Fibroblast of villous mesenchyme (primary cell): ENCODE data around the gene UBE2K. TPM values are rescaled to one million over a fixed set of nuclear protein-coding genes. Genes with fewer than 3 reads are reported as not detected.
A peak's percentile ranks its signal among the peaks of the same experiment; 100 is the strongest.
"Not testable (repeated sequence)": the region's sequence is repeated elsewhere in the genome, so short reads cannot be mapped to it uniquely, and the experiment has no call there.

ENCODE experiments used
- DNase-seq: peaks from one replicate; pipeline ENCODE4 v3.0.0-alpha.2; 2010; ENCODE audit warnings: low read depth
- H3K4me3 ChIP-seq: 2 replicates; pipeline ENCODE4 v1.5.1; 2011; ENCODE audit warnings: low read depth, mild to moderate bottlenecking, low read length
- total RNA-seq: library from RNA; depleted of rRNA; stranded (reverse); fragments of >200 nt; gene quantifications from 2 replicates; pipeline ENCODE4 v1.2.3, GENCODE V29; 2012
- TF ChIP-seq, protein P1 (sequence below): IDR thresholded peaks from 2 replicates; pipeline ENCODE4 v1.5.1; 2012; ENCODE audit warnings: low read depth, mild to moderate bottlenecking, low read length; ENCODE audit not compliant: insufficient read depth

The UBE2K gene
- total RNA-seq, 1 donor: 19.0 TPM

DNA sequence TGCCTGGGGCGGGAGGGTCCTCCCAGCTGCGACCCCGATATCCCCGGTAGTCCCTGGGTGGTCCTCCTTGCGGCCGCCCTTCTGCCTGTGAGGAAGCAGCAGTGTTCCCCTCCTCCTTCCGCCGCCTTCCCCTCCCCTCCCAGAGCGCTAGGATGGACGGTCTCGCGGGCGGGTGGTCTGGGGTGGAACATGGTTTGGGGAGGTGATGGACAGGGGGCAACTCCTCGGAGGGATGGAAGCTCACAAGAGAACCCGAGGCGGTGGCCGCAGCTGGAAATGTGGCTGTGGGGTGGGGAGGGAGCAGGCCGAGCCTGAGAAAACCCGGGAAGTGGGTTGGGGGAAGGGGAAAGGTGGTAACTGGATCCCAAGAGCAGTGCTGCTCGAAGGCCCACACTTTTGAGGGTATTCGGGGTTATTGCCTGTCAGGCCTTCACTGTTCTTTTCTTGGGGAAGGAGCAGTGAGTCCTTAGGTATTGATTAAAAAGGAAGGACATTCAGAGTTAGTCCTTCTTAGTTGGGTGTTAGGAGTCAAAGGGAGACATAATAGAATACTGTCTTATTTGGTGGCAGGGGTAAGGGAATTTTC lies 581 bp downstream of the UBE2K start:
- TF ChIP-seq, protein P1, sequence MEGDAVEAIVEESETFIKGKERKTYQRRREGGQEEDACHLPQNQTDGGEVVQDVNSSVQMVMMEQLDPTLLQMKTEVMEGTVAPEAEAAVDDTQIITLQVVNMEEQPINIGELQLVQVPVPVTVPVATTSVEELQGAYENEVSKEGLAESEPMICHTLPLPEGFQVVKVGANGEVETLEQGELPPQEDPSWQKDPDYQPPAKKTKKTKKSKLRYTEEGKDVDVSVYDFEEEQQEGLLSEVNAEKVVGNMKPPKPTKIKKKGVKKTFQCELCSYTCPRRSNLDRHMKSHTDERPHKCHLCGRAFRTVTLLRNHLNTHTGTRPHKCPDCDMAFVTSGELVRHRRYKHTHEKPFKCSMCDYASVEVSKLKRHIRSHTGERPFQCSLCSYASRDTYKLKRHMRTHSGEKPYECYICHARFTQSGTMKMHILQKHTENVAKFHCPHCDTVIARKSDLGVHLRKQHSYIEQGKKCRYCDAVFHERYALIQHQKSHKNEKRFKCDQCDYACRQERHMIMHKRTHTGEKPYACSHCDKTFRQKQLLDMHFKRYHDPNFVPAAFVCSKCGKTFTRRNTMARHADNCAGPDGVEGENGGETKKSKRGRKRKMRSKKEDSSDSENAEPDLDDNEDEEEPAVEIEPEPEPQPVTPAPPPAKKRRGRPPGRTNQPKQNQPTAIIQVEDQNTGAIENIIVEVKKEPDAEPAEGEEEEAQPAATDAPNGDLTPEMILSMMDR: no peak
- peak; percentile 48 for DNase-seq
- H3K4me3 ChIP-seq: peak overlapping the region; percentile 96

DNA sequence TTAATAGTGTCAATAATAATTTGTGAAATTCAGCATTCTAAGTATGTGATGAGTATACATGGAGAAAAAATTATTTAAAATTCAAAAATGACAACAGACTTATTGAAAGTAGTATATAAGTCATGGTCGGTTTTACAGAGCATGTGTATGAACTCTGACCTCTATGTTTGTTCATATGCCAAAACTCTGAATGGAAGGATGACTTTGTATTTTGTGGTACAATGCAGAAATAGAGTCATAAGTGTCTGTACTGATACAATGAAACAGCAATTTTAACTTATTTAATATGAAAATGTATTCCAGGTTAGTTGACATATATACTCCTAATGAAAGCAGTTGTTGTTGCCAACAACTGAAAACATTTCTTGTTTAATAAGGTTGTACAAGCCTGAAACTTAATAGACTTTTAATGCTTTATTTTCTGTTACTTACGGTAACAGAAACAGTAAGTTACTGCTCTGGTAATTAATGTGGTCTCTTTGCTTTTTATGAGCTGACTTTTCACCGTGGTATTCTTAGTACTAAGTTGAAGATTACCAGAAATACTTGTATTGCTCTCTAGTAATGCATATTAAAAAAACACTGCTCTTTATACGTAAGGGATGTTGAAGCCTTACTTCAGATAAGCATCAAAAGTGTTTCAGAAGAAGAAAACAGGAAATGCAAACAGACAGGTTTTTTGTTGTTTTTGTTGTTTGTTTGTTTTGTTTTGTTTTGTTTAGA lies 1.9 kb downstream of the UBE2K start:
- peak; percentile 53 for DNase-seq
- TF ChIP-seq, protein P1: no peak
- H3K4me3 ChIP-seq: peak overlapping the region; percentile 96

DNA sequence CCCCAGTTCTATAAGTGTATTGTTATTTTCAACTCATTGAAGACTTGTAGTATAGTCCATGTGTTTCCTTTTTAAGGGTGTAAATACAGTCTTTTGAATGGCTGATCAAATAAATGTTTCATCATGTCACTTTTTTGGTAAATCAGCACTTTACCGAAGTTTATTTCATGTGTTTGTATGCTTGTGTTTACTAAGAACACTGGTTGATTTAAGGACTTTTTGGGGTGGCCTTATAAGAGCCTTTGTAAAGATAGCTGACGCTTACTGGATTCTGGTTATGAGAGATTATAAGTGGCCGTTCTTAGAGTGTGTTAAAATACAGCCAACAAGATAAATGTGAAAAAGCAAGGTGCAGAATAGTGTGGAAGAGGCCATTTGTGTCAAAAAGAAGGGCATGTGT lies 2.6 kb downstream of the UBE2K start:
- H3K4me3 ChIP-seq: peak overlapping the region; percentile 96
- TF ChIP-seq, protein P1: no peak
- DNase-seq: no peak

DNA sequence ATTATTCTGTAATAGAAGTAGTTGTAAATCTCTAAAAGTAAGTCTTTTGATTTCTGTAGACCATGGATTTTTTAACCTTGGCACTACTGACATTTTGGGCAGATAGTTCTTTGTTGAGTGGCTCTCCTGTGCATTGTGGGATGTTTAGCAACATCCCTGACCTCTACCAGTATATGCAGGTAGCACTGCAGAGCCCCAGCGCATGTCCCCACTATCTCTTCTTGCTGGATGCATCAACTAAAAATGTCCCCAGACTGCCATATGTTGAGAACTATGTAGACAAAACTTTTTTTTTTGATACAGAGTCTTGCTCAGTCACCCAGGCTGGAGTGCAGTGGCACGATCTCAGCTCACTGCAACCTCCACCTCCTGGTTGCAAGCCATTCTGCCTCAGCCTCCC lies 4.8 kb downstream of the UBE2K start:
- TF ChIP-seq, protein P1: no peak
- H3K4me3 ChIP-seq: no peak overlapping the region
- DNase-seq: no peak

DNA sequence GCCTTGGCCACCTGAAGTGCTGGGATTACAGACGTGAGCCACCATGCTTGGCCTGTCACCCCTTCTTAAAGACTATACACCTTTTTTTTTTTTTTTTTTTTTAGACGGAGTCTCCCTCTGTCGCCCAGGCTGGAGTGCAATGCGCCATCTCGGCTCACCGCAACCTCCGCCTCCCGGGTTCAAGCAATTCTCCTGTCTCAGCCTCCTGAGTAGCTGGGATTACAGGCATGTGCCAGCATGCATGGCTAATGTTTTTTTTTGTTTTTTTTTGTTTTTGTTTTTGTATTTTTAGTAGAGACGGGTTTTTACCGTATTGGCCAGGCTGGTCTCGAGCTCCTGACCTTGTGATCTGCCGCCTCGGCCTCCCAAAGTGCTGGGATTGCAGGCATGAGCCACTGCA lies 6.9 kb downstream of the UBE2K start:
- H3K4me3 ChIP-seq, DNase-seq: not testable (repeated sequence)

DNA sequence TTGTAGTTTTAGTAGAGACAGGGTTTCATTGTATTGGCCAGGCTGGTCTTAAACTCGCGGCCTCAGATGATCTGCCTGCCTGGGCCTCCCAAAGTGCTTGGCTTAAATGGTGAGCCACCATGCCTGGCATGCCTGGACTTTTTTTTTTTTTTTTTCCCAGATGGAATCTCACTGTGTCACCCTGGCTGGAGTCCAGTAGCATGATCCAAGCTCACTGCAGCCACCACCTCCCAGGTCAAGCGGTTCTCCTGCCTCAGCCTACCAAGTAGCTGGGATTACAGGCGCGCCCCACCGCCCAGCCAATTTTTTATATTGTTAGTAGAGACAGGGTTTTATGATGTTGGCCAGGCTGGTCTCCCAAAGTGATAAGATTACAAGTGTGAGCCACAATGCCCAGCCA lies 8.4 kb downstream of the UBE2K start:
- TF ChIP-seq, protein P1: no peak
- H3K4me3 ChIP-seq: no peak overlapping the region

DNA sequence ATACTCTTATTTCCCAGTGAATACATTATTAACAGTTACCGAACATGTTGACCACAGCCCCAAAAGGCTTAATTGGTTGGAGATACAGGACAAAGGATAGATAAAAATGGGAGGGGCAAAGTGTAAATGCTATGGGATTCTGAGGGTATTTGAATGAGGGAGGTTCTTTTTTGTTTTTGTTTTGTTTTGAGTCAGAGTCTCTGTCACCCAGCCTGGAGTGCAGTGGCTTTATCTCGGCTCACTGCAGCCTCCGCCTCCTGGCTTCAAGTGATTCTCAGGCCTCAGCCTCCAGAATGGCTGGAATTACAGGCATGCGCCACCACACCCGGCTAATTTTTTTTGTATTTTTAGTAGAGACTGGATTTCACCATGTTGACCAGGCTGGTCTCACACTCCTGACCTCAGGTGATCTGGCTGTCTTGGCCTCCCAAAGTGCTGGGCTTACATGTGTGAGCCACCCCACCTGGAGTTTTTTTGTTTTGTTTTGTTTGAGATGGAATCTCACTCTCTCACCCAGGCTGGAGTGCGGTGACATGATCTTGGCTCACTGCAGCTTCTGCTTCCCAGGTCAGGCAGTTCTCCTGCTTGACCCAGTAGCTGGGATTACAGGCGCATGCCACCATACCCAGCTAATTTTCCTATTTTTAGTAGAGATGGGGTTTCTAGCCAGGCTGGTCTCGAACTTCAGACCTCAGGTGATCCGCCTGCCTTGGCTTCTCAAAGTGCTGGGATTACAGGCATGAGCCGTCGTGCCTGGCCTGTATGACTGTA lies 9.0 kb downstream of the UBE2K start:
- DNase-seq: no peak
- H3K4me3 ChIP-seq: no peak overlapping the region
- TF ChIP-seq, protein P1: no peak

More for the DNA sequence above, 8.4 kb downstream of the UBE2K start:
- peak; percentile 82 for DNase-seq
